IMR-90 (cell line): ENCODE measurements around the gene FAM81A. TPM values are rescaled to one million over a fixed set of nuclear protein-coding genes. Genes with fewer than 3 reads are reported as not detected.

Experiments used
- ATAC-seq: fragments of 200-7000 bp; cut with Tn5 transposase; 2 replicates; pipeline ENCODE4 v1.9.1; 2020; ENCODE audit warnings: low read depth, mild to moderate bottlenecking, moderate library complexity
- BruUV-seq: library from RNA; stranded (reverse); fragments of 400-500 nt; replicated peaks from 2 replicates; lab custom pipeline; 2021; lab: Mats Ljungman, UMichigan
- CTCF ChIA-PET: fragments of 300-600 bp; formaldehyde crosslinking; extraction: SDS; loops from one replicate; lab custom pipeline; 2021; ENCODE audit warnings: antibody characterized with exemption; lab: Yijun Ruan, JAX
- POLR2A ChIA-PET: fragments of 300-600 bp; sonication (Branson Sonifier 250); formaldehyde crosslinking; loops from one replicate; lab custom pipeline; 2022; ENCODE audit warnings: antibody characterized with exemption; ENCODE audit not compliant: unreplicated experiment; lab: Charles Lee
- DNase-seq: peaks from one replicate; pipeline ENCODE4 v3.0.0; 2013
- H2AFZ ChIP-seq: replicated peaks from 2 replicates; pipeline ENCODE3; 2013; ENCODE audit warnings: low read length, mild to moderate bottlenecking; ENCODE audit not compliant: poor library complexity
- H2AK5ac ChIP-seq: 2 replicates; pipeline ENCODE4 v1.6.1; 2013; ENCODE audit warnings: low read depth, low read length, inconsistent platforms
- H2AK9ac ChIP-seq: replicated peaks from 2 replicates; pipeline ENCODE3; 2013; ENCODE audit warnings: mild to moderate bottlenecking, low read depth, low read length, moderate library complexity; ENCODE audit not compliant: poor library complexity
- H2BK120ac ChIP-seq: 2 replicates; pipeline ENCODE4 v1.6.1; 2013; ENCODE audit warnings: low read depth, low read length, inconsistent platforms
- H2BK15ac ChIP-seq: 3 replicates; pipeline ENCODE4 v1.6.1; 2013; ENCODE audit warnings: low read depth, low read length, inconsistent platforms
- H2BK20ac ChIP-seq: 2 replicates; pipeline ENCODE4 v1.6.1; 2013; ENCODE audit warnings: low read depth, mild to moderate bottlenecking, inconsistent platforms, low read length, moderate library complexity
- H2BK5ac ChIP-seq: 2 replicates; pipeline ENCODE4 v1.6.1; 2013; ENCODE audit warnings: mild to moderate bottlenecking, low read depth, low read length, inconsistent platforms; ENCODE audit not compliant: poor library complexity, severe bottlenecking
- H3K14ac ChIP-seq: replicated peaks from 2 replicates; pipeline ENCODE4 v1.6.1; 2013; ENCODE audit warnings: low read depth, low read length, inconsistent platforms
- H3K18ac ChIP-seq: 2 replicates; pipeline ENCODE4 v1.6.1; 2013; ENCODE audit warnings: low read depth, low read length, control low read depth
- H3K23ac ChIP-seq: 2 replicates; pipeline ENCODE4 v1.6.1; 2013; ENCODE audit warnings: low read depth, low read length, inconsistent platforms
- H3K27ac ChIP-seq: 2 replicates; pipeline ENCODE4 v1.5.1; 2013; ENCODE audit warnings: mild to moderate bottlenecking, control low read depth, low read length; ENCODE audit not compliant: insufficient read depth
- H3K27me3 ChIP-seq: 2 replicates; pipeline ENCODE4 v1.6.1; 2013; ENCODE audit warnings: low read length; ENCODE audit not compliant: control insufficient read depth, insufficient read depth
- H3K36me3 ChIP-seq: 2 replicates; pipeline ENCODE4 v1.6.1; 2013; ENCODE audit warnings: low read length, mixed read lengths; ENCODE audit not compliant: control insufficient read depth, insufficient read depth
- H3K4ac ChIP-seq: 2 replicates; pipeline ENCODE4 v1.6.1; 2013; ENCODE audit warnings: low read depth, low read length, inconsistent platforms
- H3K4me1 ChIP-seq: 2 replicates; pipeline ENCODE4 v1.6.1; 2013; ENCODE audit warnings: low read length, mixed read lengths; ENCODE audit not compliant: control insufficient read depth, insufficient read depth
- H3K4me2 ChIP-seq: 2 replicates; pipeline ENCODE4 v1.6.1; 2013; ENCODE audit warnings: low read depth, mild to moderate bottlenecking, control low read depth, low read length, moderate library complexity
- H3K4me3 ChIP-seq: 2 replicates; pipeline ENCODE4 v1.5.1; 2013; ENCODE audit warnings: low read depth, mild to moderate bottlenecking, control low read depth, low read length, moderate library complexity; ENCODE audit not compliant: insufficient read depth
- H3K56ac ChIP-seq: 2 replicates; pipeline ENCODE4 v1.6.1; 2013; ENCODE audit warnings: low read length, inconsistent platforms; ENCODE audit not compliant: insufficient read depth; ENCODE audit errors: extremely low read depth
- H3K79me1 ChIP-seq, 2 experiments: 2 replicates each; pipeline ENCODE4 v1.6.1; 2013; ENCODE audit warnings: low read length in 2 of 2, inconsistent platforms in 1 of 2, low read depth in 1 of 2
- H3K9ac ChIP-seq: 2 replicates; pipeline ENCODE4 v1.6.1; 2013; ENCODE audit warnings: low read depth, low read length, control low read depth
- H3K9me1 ChIP-seq: 2 replicates; pipeline ENCODE4 v1.6.1; 2013; ENCODE audit warnings: low read length, inconsistent platforms; ENCODE audit not compliant: insufficient read depth
- H3K9me3 ChIP-seq: 2 replicates; pipeline ENCODE4 v1.6.1; 2013; ENCODE audit warnings: low read length; ENCODE audit not compliant: control insufficient read depth, insufficient read depth
- H4K20me1 ChIP-seq: 2 replicates; pipeline ENCODE4 v1.6.1; 2013; ENCODE audit warnings: low read length, inconsistent platforms; ENCODE audit not compliant: insufficient read depth
- H4K5ac ChIP-seq: 2 replicates; pipeline ENCODE4 v1.6.1; 2013; ENCODE audit warnings: mild to moderate bottlenecking, low read depth, low read length, control low read depth
- H4K8ac ChIP-seq, 2 experiments: 2 replicates each; pipeline ENCODE4 v1.6.1; 2013; ENCODE audit warnings: low read depth in 2 of 2, low read length in 2 of 2, control low read depth in 1 of 2, inconsistent platforms in 1 of 2
- H4K91ac ChIP-seq: 2 replicates; pipeline ENCODE4 v1.6.1; 2013; ENCODE audit warnings: low read depth, low read length, inconsistent platforms; ENCODE audit not compliant: insufficient read depth
- MAFK ChIP-seq: IDR thresholded peaks from 2 replicates; pipeline ENCODE4 v1.6.1; 2012; ENCODE audit warnings: low read depth, low read length, improper control_type of control experiment
- MXI1 ChIP-seq: IDR thresholded peaks from 2 replicates; pipeline ENCODE4 v1.6.1; 2012; ENCODE audit warnings: low read depth, mild to moderate bottlenecking, low read length, moderate library complexity, borderline replicate concordance
- POLR2A ChIP-seq: IDR thresholded peaks from 2 replicates; pipeline ENCODE4 v1.6.1; 2012; ENCODE audit warnings: mild to moderate bottlenecking, low read depth, low read length
- WGBS, 2 experiments: methylation state at CpG; one replicate each; pipeline versions ENCODE4 v1.1.5 to v1.1.7; 2013; ENCODE audit warnings: missing lambda C conversion rate in 2 of 2; ENCODE audit not compliant: insufficient read length in 1 of 2; ENCODE audit errors: extremely low coverage in 2 of 2; 5-methylcytosine and 5-hydroxymethylcytosine counted together
- dilution Hi-C: fragments of 300-500 bp; cut with HindIII; formaldehyde crosslinking; loops from one replicate; pipeline ENCODE4 v1.14.3; 2018; ENCODE audit warnings: low sequenced_read_pairs; ENCODE audit not compliant: unreplicated experiment
- in situ Hi-C: fragments of 300-500 bp; cut with MboI; formaldehyde crosslinking; loops from 3 replicates; pipeline ENCODE4 v1.14.3; 2019; ENCODE audit warnings: low sequenced_read_pairs, inconsistent platforms, mixed read lengths
- intact Hi-C: fragments of 100-400 bp; cut with micrococcal nuclease; formaldehyde crosslinking; loops from 2 replicates; pipeline ENCODE4 v1.10.0; 2022
- polyA plus RNA-seq, 3 experiments: library from polyadenylated mRNA; depleted of rRNA; stranded (reverse); fragments of >200 nt; gene quantifications; 2 replicates each; pipeline ENCODE4 v1.2.3, GENCODE V29; 2012; ENCODE audit warnings: low replicate concordance in 1 of 3
- total RNA-seq: library from RNA; depleted of rRNA; stranded (reverse); fragments of >200 nt; gene quantifications from 2 replicates; pipeline ENCODE4 v1.2.3, GENCODE V29; 2012

The FAM81A gene
- total and polyA plus RNA-seq, 2 of the 4 experiments (the other 2 are of a cell fraction) = not detected

- Histone ChIP-seq H3K79me1 (no peaks in the 10 kb centered on the region), H3K9me3 (no peaks in the 10 kb centered on the region), H2AFZ (no peak overlapping the region), H3K27ac (no peak overlapping the region), H3K4ac (no peak overlapping the region), H2BK5ac (no peak overlapping the region), H2BK20ac (no peak overlapping the region), H2AK9ac (no peak overlapping the region), H3K9ac (no peak overlapping the region), H2BK15ac (no peak overlapping the region), H3K18ac (no peak overlapping the region), H3K27me3 (peaks cover 10% of the 10 kb centered on the region), H3K23ac (no peak overlapping the region), H3K4me3 (no peak overlapping the region), H3K4me1 (no peaks in the 10 kb centered on the region), H3K56ac (no peak overlapping the region), H2AK5ac (no peak overlapping the region), H3K14ac (no peak overlapping the region), H3K4me2 (no peak overlapping the region), H4K20me1 (no peaks in the 10 kb centered on the region), H3K36me3 (no peaks in the 10 kb centered on the region), H4K8ac (no peak overlapping the region), H4K5ac (no peak overlapping the region), H3K9me1 (no peaks in the 10 kb centered on the region), H2BK120ac (no peak overlapping the region), H4K91ac (no peak overlapping the region)
- TF ChIP-seq MXI1 (no peak), POLR2A (no peak), MAFK (no peak)
- intact Hi-C loops = loop anchor here (10.0 kb wide), 1 partner anchor 1308 kb away; no protein-coding TSS in a partner anchor
- in situ Hi-C loops = no loop called here
- POLR2A ChIA-PET = no interaction called here
- DNase-seq (no peak), ATAC-seq (no peak)
- BruUV-seq = no TSS peak
- dilution Hi-C loops = no loop called here
- CTCF ChIA-PET = no interaction called here
- 100% methylated on average over 1 of the region's 15 CpGs; no CpG with 5 or more reads in 1 of the 2 experiments for WGBS, 2 experiments
Measured at GRCh38 chr15:59522988-59523461, 85.0 kb downstream of the FAM81A start.
